ENCODE data around the gene FAM107B.

DNA sequence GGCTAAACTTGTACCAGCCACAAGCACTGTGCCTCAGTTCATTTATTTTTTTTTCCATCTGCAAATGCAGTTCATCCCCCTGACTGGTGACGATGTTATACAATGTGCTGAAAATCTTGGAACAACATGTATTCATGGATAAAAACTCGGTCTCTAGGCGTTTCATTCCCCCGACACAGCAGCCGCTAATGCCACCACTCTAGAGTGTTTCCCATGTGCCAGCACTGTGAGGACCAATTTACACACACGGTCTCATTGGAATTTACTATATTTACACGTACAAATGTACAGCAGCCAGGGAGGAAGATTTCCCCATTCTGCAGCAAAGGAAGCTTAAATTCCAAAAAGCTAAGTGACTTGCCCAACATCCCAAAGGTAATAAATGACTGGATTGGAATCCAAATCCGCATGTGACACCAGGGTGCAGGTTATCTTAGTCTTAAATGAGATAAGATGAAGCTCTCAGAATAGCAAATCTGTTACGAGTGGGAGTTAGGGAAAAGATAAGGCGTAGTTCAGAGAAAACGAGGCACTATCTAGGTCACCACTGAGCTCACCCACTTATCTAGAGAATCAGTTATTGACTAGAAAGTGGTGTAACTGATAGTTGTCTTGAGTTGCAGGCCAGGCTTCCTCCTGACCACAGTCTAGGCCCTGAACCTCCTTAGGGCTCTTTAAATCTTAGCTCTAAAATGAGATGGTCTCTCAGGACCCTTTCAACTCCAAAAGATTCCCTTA, 36.7 kb downstream of the FAM107B start:
- TF ChIP-seq, protein P1, sequence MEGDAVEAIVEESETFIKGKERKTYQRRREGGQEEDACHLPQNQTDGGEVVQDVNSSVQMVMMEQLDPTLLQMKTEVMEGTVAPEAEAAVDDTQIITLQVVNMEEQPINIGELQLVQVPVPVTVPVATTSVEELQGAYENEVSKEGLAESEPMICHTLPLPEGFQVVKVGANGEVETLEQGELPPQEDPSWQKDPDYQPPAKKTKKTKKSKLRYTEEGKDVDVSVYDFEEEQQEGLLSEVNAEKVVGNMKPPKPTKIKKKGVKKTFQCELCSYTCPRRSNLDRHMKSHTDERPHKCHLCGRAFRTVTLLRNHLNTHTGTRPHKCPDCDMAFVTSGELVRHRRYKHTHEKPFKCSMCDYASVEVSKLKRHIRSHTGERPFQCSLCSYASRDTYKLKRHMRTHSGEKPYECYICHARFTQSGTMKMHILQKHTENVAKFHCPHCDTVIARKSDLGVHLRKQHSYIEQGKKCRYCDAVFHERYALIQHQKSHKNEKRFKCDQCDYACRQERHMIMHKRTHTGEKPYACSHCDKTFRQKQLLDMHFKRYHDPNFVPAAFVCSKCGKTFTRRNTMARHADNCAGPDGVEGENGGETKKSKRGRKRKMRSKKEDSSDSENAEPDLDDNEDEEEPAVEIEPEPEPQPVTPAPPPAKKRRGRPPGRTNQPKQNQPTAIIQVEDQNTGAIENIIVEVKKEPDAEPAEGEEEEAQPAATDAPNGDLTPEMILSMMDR (IDR thresholded peaks at IDR 0.05; ENCODE audit: poor library complexity), result no peak
- TF ChIP-seq EZH2phosphoT487 (IDR thresholded peaks at IDR 0.05; ENCODE audit: low read depth, severe bottlenecking, unreplicated experiment), result no peak

All from hepatocyte (in vitro differentiated cells).